Hepatocyte (in vitro differentiated cells): Measurements from ENCODE around the gene CARD11. TPM values are rescaled to one million over a fixed set of nuclear protein-coding genes. Genes with fewer than 3 reads are reported as not detected.

Experiments used
- DNase-seq: peaks from one replicate; pipeline ENCODE4 v3.0.0-alpha.2; 2016; ENCODE audit warnings: low spot score
- H2AFZ ChIP-seq: fragments of 200-600 bp; sonication (generic); 2 replicates; pipeline ENCODE4 v1.6.0; 2016; ENCODE audit warnings: antibody characterized with exemption, mild to moderate bottlenecking
- H3K27ac ChIP-seq: fragments of 200-600 bp; sonication (generic); 2 replicates; pipeline ENCODE4 v1.5.1; 2016; ENCODE audit warnings: mild to moderate bottlenecking
- H3K27me3 ChIP-seq: fragments of 200-600 bp; sonication (generic); 2 replicates; pipeline ENCODE4 v1.6.1; 2016
- H3K36me3 ChIP-seq: fragments of 200-600 bp; sonication (generic); replicated peaks from 2 replicates; pipeline ENCODE4 v1.5.1; 2016; ENCODE audit warnings: low read depth; ENCODE audit not compliant: insufficient read depth
- H3K4me1 ChIP-seq: fragments of 200-600 bp; sonication (generic); 2 replicates; pipeline ENCODE4 v1.5.1; 2016; ENCODE audit warnings: mild to moderate bottlenecking, moderate library complexity; ENCODE audit not compliant: insufficient read depth
- H3K4me2 ChIP-seq: fragments of 200-600 bp; sonication (generic); 2 replicates; pipeline ENCODE4 v1.6.0; 2016
- H3K4me3 ChIP-seq: fragments of 200-600 bp; sonication (generic); 2 replicates; pipeline ENCODE4 v1.5.1; 2016; ENCODE audit warnings: mild to moderate bottlenecking
- H3K79me2 ChIP-seq: fragments of 200-600 bp; sonication (generic); 2 replicates; pipeline ENCODE4 v1.6.0; 2017; ENCODE audit warnings: mild to moderate bottlenecking
- H3K9me2 ChIP-seq: fragments of 200-600 bp; sonication (generic); replicated peaks from 2 replicates; pipeline ENCODE4 v1.6.0; 2017; ENCODE audit warnings: mild to moderate bottlenecking; ENCODE audit not compliant: insufficient read depth
- H3K9me3 ChIP-seq: fragments of 200-600 bp; sonication (generic); 2 replicates; pipeline ENCODE4 v1.5.1; 2016; ENCODE audit warnings: low read depth, mild to moderate bottlenecking
- H4K20me1 ChIP-seq: fragments of 200-600 bp; sonication (generic); 2 replicates; pipeline ENCODE4 v1.6.0; 2016; ENCODE audit warnings: mild to moderate bottlenecking; ENCODE audit not compliant: insufficient read depth, poor library complexity, severe bottlenecking
- EZH2 ChIP-seq: fragments of 200-600 bp; sonication (generic); IDR thresholded peaks from 2 replicates; pipeline ENCODE4 v1.6.1; 2016; ENCODE audit warnings: antibody characterized with exemption, mild to moderate bottlenecking, borderline replicate concordance
- EZH2phosphoT487 ChIP-seq: fragments of 200-600 bp; sonication (generic); IDR thresholded peaks from one replicate; pipeline ENCODE4 v1.6.1; 2018; ENCODE audit warnings: antibody characterized with exemption, mild to moderate bottlenecking, low read depth, moderate library complexity; ENCODE audit not compliant: unreplicated experiment, severe bottlenecking
- WGBS: methylation state at CpG from one replicate; pipeline ENCODE4 v1.1.6; 2016; ENCODE audit warnings: low lambda C conversion rate; ENCODE audit errors: missing lambda C conversion rate; 5-methylcytosine and 5-hydroxymethylcytosine counted together
- polyA plus RNA-seq: library from polyadenylated mRNA; unstranded; fragments of >200 nt; fragmentation: Nextera tagmentation; extraction: Ambion mirVana; gene quantifications from 2 replicates; pipeline ENCODE4 v1.2.1, GENCODE V29; 2016
- total RNA-seq: library from RNA; depleted of rRNA; stranded (reverse); fragments of >200 nt; gene quantifications from 2 replicates; pipeline ENCODE4 v1.2.3, GENCODE V29; 2014
- TF ChIP-seq, protein P1 (sequence below): fragments of 200-600 bp; sonication (generic); IDR thresholded peaks from 2 replicates; pipeline ENCODE4 v1.5.1; 2016; ENCODE audit warnings: antibody characterized with exemption, mild to moderate bottlenecking; ENCODE audit not compliant: poor library complexity

Gene CARD11
- total and polyA plus RNA-seq, 2 experiments from 2014 or later: 9.6 to 10.9 TPM

DNA sequence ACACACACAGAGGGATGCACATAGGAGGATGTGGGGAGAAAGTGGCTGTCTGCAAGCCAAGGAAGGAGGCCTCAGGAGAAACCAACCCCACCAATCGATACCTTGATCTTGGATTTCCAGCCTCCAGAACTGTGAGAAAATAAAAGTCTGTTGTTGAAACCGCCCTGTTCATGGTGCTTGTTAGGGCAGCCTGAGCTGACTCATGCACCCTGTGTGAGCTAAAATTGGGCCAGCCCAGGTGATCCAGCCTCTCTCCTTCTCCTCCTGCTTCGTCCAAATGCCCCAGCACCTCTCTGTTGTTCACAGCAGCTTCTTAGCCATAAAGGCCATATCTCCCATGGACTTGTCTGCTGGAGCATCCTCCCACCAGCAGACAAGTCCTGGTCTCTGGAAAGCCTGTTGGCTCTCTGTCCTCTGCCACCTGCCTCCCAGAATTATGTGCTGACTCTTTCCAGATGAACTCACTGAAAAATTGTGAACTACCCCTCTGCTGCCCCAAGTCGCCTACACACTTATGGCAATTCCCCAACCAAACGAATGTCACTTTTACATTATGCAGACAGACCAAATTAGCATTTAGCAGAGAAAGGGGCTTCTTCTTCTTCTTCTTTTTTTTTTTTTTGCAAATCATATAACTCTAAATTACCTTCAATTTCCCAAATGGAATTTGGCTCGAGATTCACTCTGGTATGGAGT lies 30.2 kb upstream of the CARD11 start:
- Histone ChIP-seq H4K20me1 (no peaks in the 10 kb centered on the region), H3K36me3 (no peaks in the 10 kb centered on the region), H2AFZ (no peak overlapping the region), H3K27me3 (no peaks in the 10 kb centered on the region), H3K9me3 (peaks cover 5% of the 10 kb centered on the region), H3K4me1 (no peaks in the 10 kb centered on the region), H3K4me3 (no peak overlapping the region), H3K27ac (no peak overlapping the region), H3K9me2 (no peaks in the 10 kb centered on the region), H3K79me2 (no peaks in the 10 kb centered on the region), H3K4me2 (no peak overlapping the region)
- WGBS: 81% methylated on average over 6 of the region's 6 CpGs
- TF ChIP-seq EZH2 (no peak), EZH2phosphoT487 (no peak)
- TF ChIP-seq, protein P1, sequence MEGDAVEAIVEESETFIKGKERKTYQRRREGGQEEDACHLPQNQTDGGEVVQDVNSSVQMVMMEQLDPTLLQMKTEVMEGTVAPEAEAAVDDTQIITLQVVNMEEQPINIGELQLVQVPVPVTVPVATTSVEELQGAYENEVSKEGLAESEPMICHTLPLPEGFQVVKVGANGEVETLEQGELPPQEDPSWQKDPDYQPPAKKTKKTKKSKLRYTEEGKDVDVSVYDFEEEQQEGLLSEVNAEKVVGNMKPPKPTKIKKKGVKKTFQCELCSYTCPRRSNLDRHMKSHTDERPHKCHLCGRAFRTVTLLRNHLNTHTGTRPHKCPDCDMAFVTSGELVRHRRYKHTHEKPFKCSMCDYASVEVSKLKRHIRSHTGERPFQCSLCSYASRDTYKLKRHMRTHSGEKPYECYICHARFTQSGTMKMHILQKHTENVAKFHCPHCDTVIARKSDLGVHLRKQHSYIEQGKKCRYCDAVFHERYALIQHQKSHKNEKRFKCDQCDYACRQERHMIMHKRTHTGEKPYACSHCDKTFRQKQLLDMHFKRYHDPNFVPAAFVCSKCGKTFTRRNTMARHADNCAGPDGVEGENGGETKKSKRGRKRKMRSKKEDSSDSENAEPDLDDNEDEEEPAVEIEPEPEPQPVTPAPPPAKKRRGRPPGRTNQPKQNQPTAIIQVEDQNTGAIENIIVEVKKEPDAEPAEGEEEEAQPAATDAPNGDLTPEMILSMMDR: no peak
- no peak for DNase-seq

DNA sequence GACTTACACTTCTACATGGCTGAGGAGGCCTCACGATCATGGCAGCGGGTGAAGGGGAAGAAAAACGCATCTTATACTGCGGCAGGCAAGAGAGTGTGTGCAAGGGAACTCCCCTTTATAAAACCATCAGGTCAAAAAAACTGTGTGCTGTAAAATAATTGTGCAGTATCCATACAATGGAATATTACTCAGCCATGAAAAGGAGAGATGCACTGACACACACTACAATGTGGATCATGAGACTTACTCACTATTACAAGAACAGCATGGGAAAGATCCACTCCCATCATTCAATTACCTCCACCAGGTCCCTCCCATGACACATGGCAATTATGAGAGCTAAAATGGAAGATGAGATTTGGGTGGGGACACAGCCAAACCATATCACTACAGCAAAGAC lies 27.2 kb upstream of the CARD11 start:
- H3K36me3 ChIP-seq: no peaks in the 10 kb centered on the region
- H3K9me2 ChIP-seq: no peaks in the 10 kb centered on the region
- H3K79me2 ChIP-seq: no peaks in the 10 kb centered on the region
- no peak for DNase-seq
- H3K27ac ChIP-seq: no peak overlapping the region
- WGBS: 74% methylated on average over 4 of the region's 4 CpGs
- TF ChIP-seq, protein P1: no peak
- TF ChIP-seq EZH2phosphoT487 (no peak), EZH2 (no peak)
- H3K4me2 ChIP-seq: no peak overlapping the region
- H2AFZ ChIP-seq: no peak overlapping the region
- no peaks in the 10 kb centered on the region for H3K4me1 ChIP-seq
- H3K27me3 ChIP-seq: no peaks in the 10 kb centered on the region
- no peak overlapping the region for H3K4me3 ChIP-seq
- H3K9me3 ChIP-seq: peaks cover 2% of the 10 kb centered on the region
- no peaks in the 10 kb centered on the region for H4K20me1 ChIP-seq

DNA sequence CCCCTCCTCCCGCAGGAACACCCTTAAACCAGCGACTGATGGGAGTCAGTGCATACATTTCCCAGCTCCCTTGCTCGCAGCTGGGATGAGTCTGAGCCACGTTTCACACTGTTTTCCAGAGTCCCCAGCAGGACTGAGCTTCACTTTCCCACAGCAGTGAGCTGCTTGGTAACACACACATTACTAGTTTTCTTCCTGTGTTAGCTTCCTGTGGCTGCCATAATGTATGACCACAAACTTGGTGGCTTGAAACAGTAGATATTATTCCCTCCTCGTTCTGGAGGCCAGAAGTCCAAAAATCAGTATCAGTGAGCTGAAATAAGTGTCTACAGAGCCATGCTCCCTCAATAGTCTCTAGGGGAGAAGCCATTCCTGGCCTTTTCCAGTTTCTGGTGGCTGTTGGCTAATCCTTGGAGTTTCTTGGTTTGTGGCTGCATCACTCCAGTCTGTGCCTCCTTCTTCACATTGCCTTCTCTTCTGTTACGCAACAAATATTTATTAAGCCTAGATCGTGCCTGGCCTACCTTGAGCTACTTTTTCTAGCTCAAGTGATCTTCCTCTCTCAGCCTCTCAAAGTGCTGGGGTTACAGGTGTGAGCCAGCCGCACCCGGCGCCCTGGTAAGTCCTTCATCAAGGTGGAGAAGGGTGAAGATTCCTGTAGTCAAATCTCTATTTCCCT lies 26.2 kb upstream of the CARD11 start:
- no peaks in the 10 kb centered on the region for H3K9me3 ChIP-seq
- H3K27ac ChIP-seq: no peak overlapping the region
- H3K4me2 ChIP-seq: no peak overlapping the region
- H4K20me1 ChIP-seq: no peaks in the 10 kb centered on the region
- H3K4me1 ChIP-seq: no peaks in the 10 kb centered on the region
- H3K4me3 ChIP-seq: no peak overlapping the region
- H3K27me3 ChIP-seq: no peaks in the 10 kb centered on the region
- H3K36me3 ChIP-seq: no peaks in the 10 kb centered on the region
- no peak overlapping the region for H2AFZ ChIP-seq
- H3K79me2 ChIP-seq: no peaks in the 10 kb centered on the region
- TF ChIP-seq EZH2phosphoT487 (no peak), EZH2 (no peak)
- TF ChIP-seq, protein P1: no peak
- no peaks in the 10 kb centered on the region for H3K9me2 ChIP-seq
- DNase-seq: no peak
- WGBS: 85% methylated on average over 10 of the region's 10 CpGs
